GM10248 (cell line): ENCODE data around the gene THG1L.
"Not testable (repeated sequence)": the region's sequence is repeated elsewhere in the genome, so short reads cannot be mapped to it uniquely, and the experiment has no call there.

Experiments used
- CTCF ChIA-PET: fragments of 300-600 bp; sonication (Branson Sonifier 250); formaldehyde crosslinking; extraction: SDS; loops from one replicate; lab custom pipeline; 2021; ENCODE audit warnings: antibody characterized with exemption; lab: Yijun Ruan, JAX
- POLR2A ChIA-PET: fragments of 350-650 bp; sonication (Branson Sonifier 250); formaldehyde crosslinking; extraction: SDS; loops from one replicate; lab custom pipeline; 2020; ENCODE audit warnings: antibody characterized with exemption; lab: Yijun Ruan, JAX
- DNase-seq: peaks from one replicate; pipeline ENCODE4 v3.0.0; 2012; ENCODE audit errors: extremely low spot score
- CTCF ChIP-seq: IDR thresholded peaks from 2 replicates; pipeline ENCODE4 v1.5.1; 2012; ENCODE audit warnings: mild to moderate bottlenecking, low read depth; ENCODE audit errors: extremely low read depth, missing control alignments, control extremely low read depth

THG1L gene

GRCh38 chr5:157714596-157714864, 16.7 kb upstream of the THG1L start:
- no peak for DNase-seq
- ChIA-PET POLR2A (no interaction called here), CTCF (interaction anchor here (5.5 kb wide), 1 partner anchor 28 kb away, joined by 37 read pairs; the partner anchor contains the start of gene LSM11)
- TF ChIP-seq CTCF = no peak

GRCh38 chr5:157718519-157718918, 12.7 kb upstream of the THG1L start:
- POLR2A ChIA-PET = interaction anchor here (1.1 kb wide), 1 partner anchor 91 kb away, joined by 7 read pairs; no protein-coding TSS in a partner anchor

GRCh38 chr5:157719245-157719644, 12.0 kb upstream of the THG1L start:
- CTCF ChIA-PET = interaction anchor here (0.7 to 5.5 kb wide), 24 partner anchors 11 to 502 kb away, joined by 3 to 46 read pairs (median 6); partner anchors contain the start of genes LSM11, NIPAL4 and THG1L
- POLR2A ChIA-PET = interaction anchor here (0.6 to 1.1 kb wide), 2 partner anchors 34 to 91 kb away, joined by 6 to 7 read pairs; no protein-coding TSS in a partner anchor
- no peak for TF ChIP-seq CTCF

More at GRCh38 chr5:157718519-157718918, 12.7 kb upstream of the THG1L start:
- TF ChIP-seq CTCF = peak; percentile 59
- CTCF ChIA-PET = interaction anchor here (0.7 to 5.5 kb wide), 33 partner anchors 11 to 501 kb away, joined by 3 to 46 read pairs (median 5); partner anchors contain the start of genes LSM11, NIPAL4 and THG1L
- peak; percentile 52 for DNase-seq

GRCh38 chr5:157721159-157721558, 10.1 kb upstream of the THG1L start:
- no peak for TF ChIP-seq CTCF
- DNase-seq = no peak
- ChIA-PET CTCF (interaction anchor here (1.2 to 5.6 kb wide), 5 partner anchors 22 to 396 kb away, joined by 3 to 30 read pairs (median 4); partner anchors contain the start of gene LSM11), POLR2A (no interaction called here)

More at GRCh38 chr5:157719245-157719644, 12.0 kb upstream of the THG1L start:
- no peak for DNase-seq

- CTCF ChIA-PET = interaction anchor here (1.3 to 5.6 kb wide), 2 partner anchors 8 to 21 kb away, joined by 4 to 30 read pairs; partner anchors contain the start of genes LSM11 and THG1L
- POLR2A ChIA-PET, DNase-seq: not testable (repeated sequence)
Observed at GRCh38 chr5:157722895-157723294, 8.3 kb upstream of the THG1L start.

GRCh38 chr5:157726607-157727006, 4.6 kb upstream of the THG1L start:
- POLR2A ChIA-PET, DNase-seq, CTCF ChIA-PET: not testable (repeated sequence)

- ChIA-PET CTCF (interaction anchor here (0.6 to 6.0 kb wide), 4 partner anchors 10 to 372 kb away, joined by 3 to 46 read pairs (median 6); no protein-coding TSS in a partner anchor), POLR2A (interaction anchor here (0.6 kb wide), 1 partner anchor 43 kb away, joined by 10 read pairs; no protein-coding TSS in a partner anchor)
- DNase-seq = not testable (repeated sequence)
Observed at GRCh38 chr5:157727858-157728257, 3.4 kb upstream of the THG1L start.

GRCh38 chr5:157729858-157730257, 1.4 kb upstream of the THG1L start:
- ChIA-PET CTCF (interaction anchor here (3.0 to 6.9 kb wide), 3 partner anchors 12 to 61 kb away, joined by 10 to 73 read pairs (median 46); partner anchors contain the start of gene LSM11), POLR2A (no interaction called here)
- peak; percentile 68 for DNase-seq
- TF ChIP-seq CTCF = no peak
